Osteoblast (primary cell): Measurements from ENCODE around the gene FABP3. TPM values are rescaled to one million over a fixed set of nuclear protein-coding genes. Genes with fewer than 3 reads are reported as not detected.

Source experiments
- DNase-seq: peaks from one replicate; pipeline ENCODE4 v3.0.0; 2011; ENCODE audit warnings: low spot score, mixed read lengths; ENCODE audit not compliant: insufficient read length; ENCODE audit errors: missing footprints
- H2AFZ ChIP-seq: 2 replicates; pipeline ENCODE4 v1.6.0; 2011; ENCODE audit warnings: mild to moderate bottlenecking, low read length
- H3K27ac ChIP-seq: 2 replicates; pipeline ENCODE4 v1.5.1; 2011; ENCODE audit warnings: mild to moderate bottlenecking, low read depth, low read length, moderate library complexity
- H3K27me3 ChIP-seq: 2 replicates; pipeline ENCODE4 v1.6.0; 2012; ENCODE audit warnings: mild to moderate bottlenecking, control low read depth, inconsistent platforms, low read length, moderate library complexity; ENCODE audit not compliant: insufficient read depth
- H3K36me3 ChIP-seq: 2 replicates; pipeline ENCODE4 v1.5.1; 2011; ENCODE audit warnings: mild to moderate bottlenecking, low read length, control low read depth, moderate library complexity; ENCODE audit not compliant: insufficient read depth
- H3K4me1 ChIP-seq: 2 replicates; pipeline ENCODE4 v1.5.1; 2011; ENCODE audit warnings: mild to moderate bottlenecking, low read length, control low read depth, moderate library complexity; ENCODE audit not compliant: insufficient read depth
- H3K4me2 ChIP-seq: 2 replicates; pipeline ENCODE4 v1.6.0; 2011; ENCODE audit warnings: mild to moderate bottlenecking, low read length; ENCODE audit not compliant: insufficient read depth
- H3K4me3 ChIP-seq: fragments of 200-600 bp; sonication (generic); 3 replicates; pipeline ENCODE4 v1.5.1; 2012; ENCODE audit warnings: mild to moderate bottlenecking, low read length, inconsistent platforms; ENCODE audit not compliant: insufficient read depth
- H3K79me2 ChIP-seq: 2 replicates; pipeline ENCODE4 v1.6.0; 2012; ENCODE audit warnings: mild to moderate bottlenecking, low read length, control low read depth, inconsistent platforms; ENCODE audit not compliant: insufficient read depth
- H3K9me3 ChIP-seq: 2 replicates; pipeline ENCODE4 v1.5.1; 2011; ENCODE audit warnings: low read depth, low read length, control low read depth
- H4K20me1 ChIP-seq: 2 replicates; pipeline ENCODE4 v1.6.0; 2012; ENCODE audit warnings: mild to moderate bottlenecking, low read length, control low read depth; ENCODE audit not compliant: insufficient read depth
- total RNA-seq: library from RNA; depleted of rRNA; stranded (reverse); fragments of >200 nt; gene quantifications from 2 replicates; pipeline ENCODE4 v1.2.3, GENCODE V29; 2012
- TF ChIP-seq, protein P1 (sequence below): IDR thresholded peaks from 2 replicates; pipeline ENCODE4 v1.5.1; 2011; ENCODE audit warnings: mild to moderate bottlenecking, low read depth, low read length, moderate library complexity; ENCODE audit errors: extremely low read depth

The FABP3 gene
- total RNA-seq, 1 donor, result 28.6 TPM

DNA sequence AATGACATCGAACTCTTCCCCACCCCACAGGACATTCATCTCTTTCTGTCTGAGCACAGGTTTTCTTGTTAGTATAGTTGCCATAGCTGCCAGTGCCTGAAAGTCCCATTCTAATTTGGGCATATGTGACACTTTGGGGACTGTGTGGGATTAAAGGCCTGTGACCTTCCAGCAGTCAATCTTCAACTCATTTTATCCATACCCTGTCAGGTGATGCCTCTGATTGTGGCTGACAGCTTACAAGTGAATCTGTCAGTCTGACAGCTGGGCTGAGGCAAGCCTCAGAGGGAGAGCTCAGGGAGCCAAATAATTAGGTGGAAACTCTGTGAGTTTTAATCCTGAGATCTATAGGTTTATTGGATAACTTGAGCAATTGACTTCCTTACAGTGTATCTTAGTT is 46.4 kb downstream of the FABP3 start:
- H3K36me3 ChIP-seq, result peaks cover 5% of the 10 kb centered on the region
- H3K9me3 ChIP-seq, result no peaks in the 10 kb centered on the region
- no peaks in the 10 kb centered on the region for H3K4me1 ChIP-seq
- no peak overlapping the region for H3K4me3 ChIP-seq
- no peak overlapping the region for H3K27ac ChIP-seq
- TF ChIP-seq, protein P1, sequence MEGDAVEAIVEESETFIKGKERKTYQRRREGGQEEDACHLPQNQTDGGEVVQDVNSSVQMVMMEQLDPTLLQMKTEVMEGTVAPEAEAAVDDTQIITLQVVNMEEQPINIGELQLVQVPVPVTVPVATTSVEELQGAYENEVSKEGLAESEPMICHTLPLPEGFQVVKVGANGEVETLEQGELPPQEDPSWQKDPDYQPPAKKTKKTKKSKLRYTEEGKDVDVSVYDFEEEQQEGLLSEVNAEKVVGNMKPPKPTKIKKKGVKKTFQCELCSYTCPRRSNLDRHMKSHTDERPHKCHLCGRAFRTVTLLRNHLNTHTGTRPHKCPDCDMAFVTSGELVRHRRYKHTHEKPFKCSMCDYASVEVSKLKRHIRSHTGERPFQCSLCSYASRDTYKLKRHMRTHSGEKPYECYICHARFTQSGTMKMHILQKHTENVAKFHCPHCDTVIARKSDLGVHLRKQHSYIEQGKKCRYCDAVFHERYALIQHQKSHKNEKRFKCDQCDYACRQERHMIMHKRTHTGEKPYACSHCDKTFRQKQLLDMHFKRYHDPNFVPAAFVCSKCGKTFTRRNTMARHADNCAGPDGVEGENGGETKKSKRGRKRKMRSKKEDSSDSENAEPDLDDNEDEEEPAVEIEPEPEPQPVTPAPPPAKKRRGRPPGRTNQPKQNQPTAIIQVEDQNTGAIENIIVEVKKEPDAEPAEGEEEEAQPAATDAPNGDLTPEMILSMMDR, result no peak
- no peaks in the 10 kb centered on the region for H3K79me2 ChIP-seq
- H2AFZ ChIP-seq, result no peak overlapping the region
- no peaks in the 10 kb centered on the region for H3K27me3 ChIP-seq
- H4K20me1 ChIP-seq, result peaks cover 2% of the 10 kb centered on the region
- no peak overlapping the region for H3K4me2 ChIP-seq
- no peak for DNase-seq

DNA sequence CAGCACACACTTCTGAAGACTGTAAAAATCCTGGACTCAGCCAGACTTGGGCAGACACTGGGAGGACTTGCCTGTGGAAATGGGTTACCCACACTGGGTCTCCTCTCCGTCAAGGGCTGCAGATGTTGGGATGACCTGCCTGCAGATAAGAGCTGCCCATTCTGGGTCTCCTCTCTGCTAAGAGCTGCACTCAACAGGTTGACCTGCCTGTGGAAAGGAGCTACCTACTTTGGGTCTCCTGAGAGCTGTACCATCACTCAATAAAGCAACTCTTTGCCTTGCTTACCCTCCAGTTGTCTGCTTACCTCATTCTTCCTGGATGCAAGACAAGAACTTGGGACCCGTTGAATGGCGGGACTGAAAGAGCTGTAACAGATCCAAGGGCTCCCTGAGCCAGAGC is 47.9 kb downstream of the FABP3 start:
- Histone ChIP-seq H3K9me3 (no peaks in the 10 kb centered on the region), H3K4me2 (no peak overlapping the region), H3K4me1 (no peaks in the 10 kb centered on the region), H3K79me2 (no peaks in the 10 kb centered on the region), H3K27me3 (no peaks in the 10 kb centered on the region), H3K27ac (no peak overlapping the region), H2AFZ (no peak overlapping the region), H3K36me3 (peaks cover 5% of the 10 kb centered on the region), H4K20me1 (peaks cover 2% of the 10 kb centered on the region), H3K4me3 (no peak overlapping the region)
- TF ChIP-seq, protein P1, result no peak
- no peak for DNase-seq

DNA sequence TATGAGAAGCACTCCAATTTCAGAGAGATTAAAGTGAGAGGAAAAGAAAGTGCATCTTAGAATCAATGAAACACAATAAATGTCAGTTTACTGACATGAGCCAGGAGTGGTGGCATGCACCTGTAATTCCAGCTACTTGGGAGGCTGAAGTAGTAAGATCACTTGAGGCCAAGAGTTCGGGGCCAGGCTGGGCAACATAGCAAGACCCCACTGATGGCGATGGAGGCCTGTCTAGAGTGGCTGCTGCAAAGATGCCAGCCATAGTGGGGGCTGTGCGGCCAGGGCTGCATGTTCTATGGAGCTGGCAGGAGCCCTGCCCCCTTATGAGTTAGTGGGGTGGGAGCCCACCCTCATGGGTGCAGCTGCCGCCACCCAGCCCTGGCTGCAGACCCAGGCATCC is 48.8 kb downstream of the FABP3 start:
- Histone ChIP-seq H3K4me1 (no peaks in the 10 kb centered on the region), H3K4me3 (no peak overlapping the region), H2AFZ (no peak overlapping the region), H3K27me3 (no peaks in the 10 kb centered on the region), H3K27ac (no peak overlapping the region), H3K79me2 (no peaks in the 10 kb centered on the region), H3K36me3 (peaks cover 9% of the 10 kb centered on the region), H3K9me3 (no peaks in the 10 kb centered on the region), H3K4me2 (no peak overlapping the region), H4K20me1 (peaks cover 2% of the 10 kb centered on the region)
- no peak for DNase-seq
- TF ChIP-seq, protein P1, result no peak

DNA sequence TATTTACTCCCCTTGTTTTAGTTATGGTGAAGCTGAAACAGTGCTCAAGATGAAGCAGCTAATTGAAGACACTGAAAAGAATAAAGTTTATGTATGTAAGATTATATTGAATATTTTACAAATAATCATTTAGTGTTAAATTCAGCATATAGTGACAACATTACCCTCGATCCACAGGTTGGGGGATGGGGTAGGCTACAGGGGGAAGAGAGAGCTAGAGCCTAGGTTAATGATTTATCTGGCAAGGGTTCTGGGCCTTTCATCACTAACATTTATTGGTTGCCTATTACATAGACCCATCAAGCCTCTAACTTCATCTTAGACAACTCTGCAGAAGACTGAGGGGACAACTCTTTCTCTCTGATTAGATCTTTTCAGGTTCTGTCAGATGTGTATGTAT is 54.7 kb downstream of the FABP3 start:
- Histone ChIP-seq H3K36me3 (peaks cover 37% of the 10 kb centered on the region), H2AFZ (no peak overlapping the region), H3K4me1 (no peaks in the 10 kb centered on the region), H3K27me3 (no peaks in the 10 kb centered on the region), H4K20me1 (peaks cover 8% of the 10 kb centered on the region), H3K4me2 (no peak overlapping the region), H3K79me2 (no peaks in the 10 kb centered on the region), H3K9me3 (no peaks in the 10 kb centered on the region), H3K27ac (no peak overlapping the region), H3K4me3 (no peak overlapping the region)
- no peak for DNase-seq
- TF ChIP-seq, protein P1, result no peak
